ENCODE data around the gene BAG5.
"Not testable (repeated sequence)": the region's sequence is repeated elsewhere in the genome, so short reads cannot be mapped to it uniquely, and the experiment has no call there.

Gene BAG5

DNA sequence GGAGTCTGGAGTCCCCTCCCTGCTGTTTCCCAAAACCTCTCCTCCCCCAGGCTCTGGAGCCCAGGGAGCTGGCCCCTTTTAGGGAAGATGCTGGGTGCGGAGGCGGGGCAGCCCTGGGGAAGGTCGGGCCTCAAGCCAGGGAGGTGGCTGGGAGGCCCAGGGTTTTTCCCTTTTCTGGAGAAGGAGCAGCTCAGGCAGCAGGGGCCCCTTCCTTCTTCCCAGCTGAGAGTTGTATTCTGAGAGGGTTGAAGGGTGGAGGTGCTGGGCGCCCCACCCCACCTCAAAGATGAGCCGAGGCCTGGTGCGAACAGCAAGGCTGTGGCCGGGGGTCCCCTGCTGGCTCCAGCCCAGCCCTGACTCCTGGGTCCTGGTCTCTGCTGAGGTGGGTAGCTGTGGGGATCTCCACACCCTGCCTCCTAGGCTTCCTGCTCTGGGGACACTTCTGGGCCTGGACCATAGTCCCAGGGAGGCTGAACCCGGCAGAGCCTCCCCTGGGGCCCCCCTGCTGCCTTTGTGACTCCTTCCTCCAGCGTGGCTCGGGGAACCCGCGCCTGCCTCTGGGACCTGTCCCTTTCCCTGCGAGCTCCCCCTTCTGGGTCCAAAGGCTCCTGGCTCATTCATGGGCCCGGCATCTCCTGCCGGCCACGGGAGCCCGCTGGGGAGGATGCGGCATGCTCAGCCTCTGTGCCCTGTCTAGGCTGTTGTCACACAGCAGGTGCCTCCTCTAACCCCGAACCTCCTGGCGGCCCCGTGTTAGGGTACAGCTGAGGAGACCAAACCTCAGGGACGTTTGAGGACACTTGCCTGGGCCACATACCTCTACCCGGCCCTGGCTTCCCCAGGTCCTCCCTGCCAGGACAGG lies 29.1 kb downstream of the BAG5 start:
- DNase-seq = no peak

DNA sequence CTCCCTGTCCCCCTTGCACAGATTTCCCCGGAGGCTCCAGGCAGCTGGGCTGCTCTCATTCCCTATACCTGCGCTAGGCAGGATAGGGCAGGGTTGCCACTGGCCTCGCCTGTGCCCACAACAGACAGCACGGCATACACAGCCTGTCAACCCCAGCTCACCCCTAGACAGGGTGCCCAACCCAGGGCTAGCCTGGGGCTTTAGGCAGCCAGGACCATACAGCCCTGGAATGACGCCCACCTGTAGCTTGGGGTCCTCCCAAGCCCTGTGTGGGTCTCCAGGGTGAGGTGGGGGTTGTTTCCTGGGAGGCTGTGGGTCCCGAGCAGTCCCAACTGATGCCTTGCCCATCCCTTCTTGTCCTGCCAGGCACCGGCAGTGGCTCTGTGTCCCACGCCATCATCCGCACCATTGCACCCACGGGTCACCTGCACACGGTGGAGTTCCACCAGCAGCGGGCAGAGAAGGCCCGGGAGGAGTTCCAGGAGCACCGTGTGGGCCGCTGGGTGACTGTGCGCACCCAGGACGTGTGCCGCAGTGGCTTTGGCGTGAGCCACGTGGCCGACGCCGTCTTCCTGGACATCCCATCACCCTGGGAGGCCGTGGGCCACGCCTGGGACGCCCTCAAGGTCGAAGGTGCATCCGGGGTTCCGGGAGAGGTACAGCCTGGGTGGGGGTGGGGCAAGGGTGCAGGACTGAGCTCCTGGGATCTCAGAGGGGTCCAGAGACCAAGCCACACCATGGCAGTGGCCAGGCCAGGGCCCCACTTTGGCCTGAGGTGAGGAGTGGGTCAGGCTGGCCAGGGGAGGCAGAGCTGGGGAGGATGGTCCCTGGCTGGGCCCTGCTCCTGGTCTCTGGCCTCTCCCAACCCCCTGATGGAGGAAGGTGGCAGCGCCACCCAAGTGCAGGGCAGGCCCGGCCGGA lies 30.0 kb downstream of the BAG5 start:
- no peak for DNase-seq

DNA sequence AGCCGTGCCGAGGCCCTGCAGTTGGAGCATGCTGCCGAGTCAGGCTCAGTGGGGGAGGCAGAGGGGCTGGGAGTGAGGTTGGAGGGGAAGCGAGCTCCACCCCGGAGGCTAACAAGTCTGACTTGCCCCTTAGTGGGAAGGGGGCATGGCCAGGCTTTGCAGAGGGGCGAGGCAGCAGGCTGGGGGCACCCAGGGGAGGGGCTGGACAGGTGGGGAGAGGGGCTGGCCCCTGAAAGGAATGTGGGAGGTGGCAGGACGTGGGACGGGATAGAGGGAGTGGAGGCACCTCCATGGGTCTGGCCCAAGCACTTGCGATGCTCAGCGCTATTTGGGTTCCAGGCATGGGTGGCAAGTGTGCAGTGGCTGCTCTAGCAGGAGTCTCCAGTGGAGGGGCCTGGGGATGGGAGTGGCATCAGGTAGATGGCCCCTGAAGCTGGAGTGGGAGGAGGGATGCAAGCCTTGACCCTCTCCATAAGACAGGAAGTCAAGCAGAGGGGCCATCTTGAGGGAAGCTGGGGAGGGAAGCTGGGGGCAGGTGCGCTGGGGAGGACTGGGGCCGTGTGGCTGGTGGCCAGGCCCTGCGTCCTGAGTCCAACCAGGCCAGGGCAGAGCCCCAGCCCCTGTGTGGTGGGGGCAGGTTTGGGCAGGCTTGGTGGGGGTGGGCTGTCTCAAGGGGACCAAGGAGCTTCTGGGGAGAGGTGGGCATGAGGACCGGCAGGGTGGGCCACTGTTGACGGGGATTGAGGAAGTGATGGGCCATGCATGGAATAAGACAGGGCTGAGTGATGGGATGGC lies 30.8 kb downstream of the BAG5 start:
- no peak for DNase-seq

DNA sequence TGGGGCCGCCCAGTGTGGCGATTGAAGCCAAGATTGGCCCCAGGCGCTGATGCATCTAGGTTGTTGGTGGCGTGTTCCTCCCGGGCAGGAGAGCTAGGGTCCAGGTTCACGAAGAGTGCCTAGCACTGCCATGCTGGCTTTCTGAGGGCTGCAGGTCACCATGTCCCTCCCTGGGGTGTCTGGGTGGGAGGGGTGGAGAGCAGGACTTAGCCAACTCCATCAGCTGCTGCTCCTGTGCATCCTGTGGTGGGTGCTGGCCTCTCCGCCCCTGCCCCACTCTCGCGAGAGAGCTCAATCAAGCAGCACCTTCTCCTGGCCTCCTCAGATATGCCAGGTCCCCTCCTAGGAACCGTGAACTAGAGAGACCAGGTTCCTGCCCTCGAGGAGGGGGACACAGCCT lies 31.6 kb downstream of the BAG5 start:
- no peak for DNase-seq

DNA sequence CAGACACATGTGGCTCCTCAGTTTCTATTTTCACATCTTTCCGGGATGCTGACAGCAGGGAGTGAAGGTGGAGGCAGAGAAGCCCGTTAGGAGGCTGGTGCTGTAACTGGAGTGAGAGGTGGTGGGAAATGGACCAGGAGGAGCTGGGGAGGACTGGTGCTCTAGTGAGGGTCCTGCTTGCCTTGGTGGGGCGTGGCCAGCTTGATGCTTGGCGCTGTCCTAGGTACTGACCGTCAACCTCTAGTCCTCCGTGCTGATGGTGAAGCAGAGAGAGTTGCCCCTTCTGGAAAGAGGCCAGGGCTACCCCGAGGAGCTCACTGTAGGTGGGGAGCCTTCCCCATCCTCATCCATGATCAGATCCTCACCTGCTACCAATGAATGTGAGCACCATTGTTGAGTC lies 32.1 kb downstream of the BAG5 start:
- no peak for DNase-seq

DNA sequence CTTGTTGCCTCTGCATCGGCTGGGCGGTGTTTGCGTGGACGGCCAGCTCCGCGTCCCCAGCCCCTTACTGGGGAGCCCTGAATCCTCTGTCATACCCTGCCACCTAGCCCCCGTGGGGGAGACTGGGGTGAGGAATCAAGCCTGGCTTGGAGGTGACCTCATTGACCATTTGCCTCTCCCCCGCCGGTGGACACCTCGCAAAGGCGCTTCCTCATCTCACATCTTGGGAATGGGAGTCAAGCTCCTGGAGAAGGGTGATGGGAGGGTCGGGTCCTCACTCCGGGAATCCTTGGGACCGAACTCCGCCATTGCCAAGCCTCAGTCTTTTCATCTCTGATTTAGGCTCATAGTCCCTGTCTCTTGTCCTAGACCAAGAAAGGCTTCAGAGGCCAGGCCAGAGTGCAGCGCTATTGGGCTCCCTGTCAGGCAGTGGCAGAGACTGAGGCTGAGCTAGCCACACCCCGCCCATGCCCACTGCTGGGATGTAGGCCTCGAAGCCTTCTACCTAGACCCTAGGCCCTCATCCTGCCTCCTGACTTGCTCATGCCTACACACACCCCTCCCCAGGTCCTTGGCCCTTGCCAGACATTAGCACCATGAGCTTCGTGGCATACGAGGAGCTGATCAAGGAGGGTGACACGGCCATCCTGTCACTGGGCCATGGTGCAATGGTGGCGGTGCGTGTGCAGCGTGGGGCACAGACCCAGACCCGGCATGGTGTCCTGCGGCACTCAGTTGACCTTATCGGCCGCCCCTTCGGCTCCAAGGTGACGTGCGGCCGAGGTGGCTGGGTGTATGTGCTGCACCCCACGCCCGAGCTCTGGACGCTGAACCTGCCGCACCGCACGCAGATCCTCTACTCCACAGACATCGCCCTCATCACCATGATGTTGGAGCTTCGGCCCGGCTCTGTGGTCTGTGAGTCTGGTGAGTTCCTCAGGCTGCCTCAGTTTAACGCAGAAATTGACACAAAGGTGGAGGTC lies 32.8 kb downstream of the BAG5 start:
- DNase-seq = no peak

DNA sequence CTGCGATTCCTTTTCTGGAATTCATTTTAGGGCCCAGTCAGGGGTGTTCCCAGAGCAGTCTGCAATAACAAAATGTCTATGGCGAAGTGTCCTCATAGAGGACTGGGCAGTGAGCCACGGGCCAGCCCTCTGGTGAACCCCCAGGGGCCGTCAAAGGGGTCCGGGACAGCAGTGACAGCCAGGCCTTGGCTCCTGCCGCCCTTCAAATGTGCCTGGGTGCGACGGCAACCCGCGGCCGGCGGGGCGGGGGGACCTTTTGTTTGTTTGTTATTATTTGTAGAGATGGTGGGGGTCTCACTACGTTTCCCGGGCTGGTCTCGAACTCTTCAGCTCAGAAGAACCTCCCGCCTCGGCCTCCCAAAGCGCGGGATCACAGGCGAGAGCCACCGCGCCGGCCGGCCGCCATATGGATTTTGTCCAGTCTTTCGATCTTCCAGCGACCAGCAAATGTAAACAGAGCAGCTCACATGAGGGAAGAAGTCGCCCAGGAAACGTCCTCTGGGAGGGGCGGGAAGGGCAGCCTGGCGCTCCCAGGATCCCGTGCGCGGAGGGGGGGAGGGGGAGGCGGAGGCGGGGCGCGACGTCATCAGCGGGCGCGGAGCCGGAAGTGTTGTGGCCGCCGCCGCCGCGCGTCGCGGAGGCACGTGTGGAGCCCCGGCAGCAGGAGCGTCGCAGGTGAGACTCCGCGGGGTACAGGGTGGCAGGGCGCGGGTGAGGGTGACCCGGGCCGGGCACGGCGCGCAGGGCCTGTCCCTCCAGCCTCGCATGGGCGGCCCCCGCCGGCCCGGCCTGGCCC lies 33.7 kb downstream of the BAG5 start, which contains the start of gene TRMT61A:
Gene TRMT61A (plus strand): TSS at position 610 of the 796 bp plus-strand sequence. CDS start 783 bp downstream, outside the sequence.
- DNase-seq = peak; percentile 84

DNA sequence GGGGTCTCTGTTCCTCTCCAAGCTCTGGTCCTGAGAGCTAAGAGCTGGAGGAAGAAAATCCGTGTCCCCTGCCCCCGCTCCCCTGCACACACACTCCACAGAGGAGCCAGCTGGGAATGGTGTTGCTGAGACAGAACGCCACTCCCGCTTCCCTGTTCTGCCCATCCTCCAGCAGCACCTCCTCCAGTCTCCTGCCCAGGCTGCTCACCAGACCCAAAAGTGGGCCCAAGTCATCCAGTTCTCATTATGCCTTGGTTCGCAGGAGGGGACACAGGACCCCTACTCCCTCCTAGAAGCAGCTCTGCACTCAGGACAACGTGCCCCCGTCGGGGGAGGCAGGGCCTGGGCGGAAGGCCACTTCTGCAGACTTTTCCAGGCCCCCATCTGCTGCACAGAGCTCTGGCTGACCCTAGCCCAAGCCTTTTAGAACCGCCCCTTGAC lies 34.3 kb downstream of the BAG5 start:
- no peak for DNase-seq

DNA sequence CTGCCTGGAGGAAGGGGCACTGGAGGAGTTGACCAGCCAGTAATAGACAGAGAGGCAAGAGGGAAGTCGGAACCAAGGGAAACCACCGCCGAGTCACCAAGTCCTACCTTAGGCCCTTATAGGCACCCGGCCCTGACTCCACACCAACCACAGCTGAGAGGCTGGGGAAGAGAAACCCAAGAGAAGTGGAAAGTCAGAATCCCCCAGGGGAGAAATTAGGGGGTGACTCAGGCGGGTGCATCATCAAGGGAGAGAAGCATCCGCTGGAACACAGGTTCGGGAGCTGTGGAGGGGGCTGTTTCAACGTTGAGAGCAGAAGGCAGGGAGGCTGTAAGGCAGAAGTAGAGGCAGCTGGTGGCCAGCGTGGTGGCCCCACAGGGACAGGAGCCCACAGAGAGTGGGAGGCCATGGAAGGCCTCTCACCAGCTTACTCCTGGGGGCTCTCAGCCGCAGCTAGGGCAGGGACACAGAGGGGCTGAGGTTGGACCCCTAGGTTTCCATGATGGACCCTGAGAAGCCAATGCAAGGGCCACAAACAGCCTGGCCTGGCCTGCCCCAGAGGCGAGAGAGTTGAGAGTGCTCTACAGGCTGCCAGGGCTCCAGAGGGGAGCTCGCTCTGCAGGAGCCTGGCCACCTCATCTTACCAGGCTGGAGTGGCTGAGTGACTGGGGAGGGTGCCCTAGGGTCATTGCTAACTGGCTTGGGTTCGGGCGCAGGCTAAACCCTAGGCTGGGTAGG lies 34.9 kb downstream of the BAG5 start:
- no peak for DNase-seq

DNA sequence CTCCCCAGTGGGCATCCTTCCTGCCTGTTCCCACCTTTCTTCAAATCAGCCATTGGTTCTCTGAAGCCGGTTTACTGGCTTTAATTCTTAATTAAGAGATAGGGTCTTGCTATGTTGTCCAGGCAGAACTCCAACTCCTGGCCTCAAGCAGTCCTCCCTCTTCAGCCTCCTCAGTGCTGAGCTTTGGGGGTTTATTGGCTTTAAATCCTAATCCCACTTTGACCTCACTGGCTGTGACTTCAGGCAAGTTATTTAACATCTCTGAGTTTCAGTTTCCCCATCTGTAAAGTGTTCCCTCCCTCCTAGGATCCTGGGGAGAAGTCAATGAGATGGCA lies 35.6 kb downstream of the BAG5 start:
- no peak for DNase-seq

DNA sequence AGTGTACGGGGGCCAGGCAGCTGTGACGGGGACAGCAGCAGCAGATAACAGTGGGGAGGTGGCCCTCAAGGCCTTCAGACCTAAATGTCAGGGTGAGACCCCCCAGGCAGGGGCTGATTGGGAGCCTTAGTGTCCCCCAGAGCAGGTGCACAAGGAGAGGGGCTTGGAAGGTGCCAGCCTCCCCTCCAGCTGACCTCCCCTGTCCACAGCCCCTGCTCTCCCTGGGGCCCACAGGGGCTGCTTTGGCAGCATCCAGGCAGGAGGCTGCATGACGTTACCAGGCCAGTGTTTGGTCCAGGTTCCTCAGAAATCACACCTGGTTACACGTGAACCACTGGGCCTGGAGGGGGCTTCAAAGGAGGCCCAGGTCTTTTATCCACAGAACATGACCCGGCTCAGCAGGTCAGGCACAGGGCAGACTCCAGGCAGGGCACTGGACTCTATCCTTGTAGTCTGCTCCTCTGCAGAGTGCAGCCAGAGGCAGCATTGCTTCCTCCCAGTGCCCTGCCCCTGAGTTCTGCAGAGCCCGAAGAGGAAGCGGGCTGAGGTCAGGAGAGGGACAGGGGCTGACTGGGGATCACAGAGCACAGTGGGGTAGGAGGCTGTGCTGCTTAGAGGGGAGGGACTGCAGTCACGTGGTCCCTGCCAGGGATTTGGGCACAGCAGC lies 36.1 kb downstream of the BAG5 start:
- DNase-seq = no peak

DNA sequence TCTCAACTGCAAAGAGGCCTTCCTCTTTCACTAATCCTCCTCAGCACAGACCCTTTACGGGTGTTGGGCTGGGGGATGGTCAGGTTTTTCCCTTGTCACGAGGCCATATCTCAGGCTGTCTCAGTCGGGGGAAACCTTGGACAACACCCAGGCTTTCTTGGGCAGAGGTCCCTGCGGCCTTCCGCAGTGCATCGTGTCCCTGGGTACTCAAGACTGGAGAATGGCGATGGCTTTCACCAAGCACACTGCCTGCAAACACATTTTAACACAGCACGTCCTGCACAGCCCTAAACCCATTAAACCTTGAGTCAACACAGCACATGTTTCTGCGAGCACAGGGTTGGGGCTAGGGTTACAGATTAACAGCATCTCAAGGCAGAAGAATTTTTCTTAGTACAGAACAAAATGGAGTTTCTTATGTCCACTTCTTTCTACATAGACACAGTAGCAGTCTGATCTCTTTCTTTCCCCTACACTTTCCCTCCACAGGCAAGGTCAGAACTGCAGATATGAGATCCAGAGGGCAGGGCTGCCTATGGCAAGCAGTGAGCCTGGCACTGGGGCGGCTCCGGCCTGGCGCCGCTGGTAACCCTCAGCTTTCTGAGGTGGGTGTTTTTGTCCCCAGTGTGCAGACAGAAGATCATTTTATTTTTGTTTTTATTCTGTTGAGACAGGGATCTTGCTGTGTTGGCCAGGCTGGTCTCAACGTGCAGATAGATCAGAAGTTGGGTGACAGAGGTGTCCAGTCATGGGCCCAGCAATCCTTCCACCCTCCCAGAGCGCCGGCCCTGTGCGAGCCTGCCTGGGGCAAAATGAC lies 36.8 kb downstream of the BAG5 start:
- DNase-seq = not testable (repeated sequence)

DNA sequence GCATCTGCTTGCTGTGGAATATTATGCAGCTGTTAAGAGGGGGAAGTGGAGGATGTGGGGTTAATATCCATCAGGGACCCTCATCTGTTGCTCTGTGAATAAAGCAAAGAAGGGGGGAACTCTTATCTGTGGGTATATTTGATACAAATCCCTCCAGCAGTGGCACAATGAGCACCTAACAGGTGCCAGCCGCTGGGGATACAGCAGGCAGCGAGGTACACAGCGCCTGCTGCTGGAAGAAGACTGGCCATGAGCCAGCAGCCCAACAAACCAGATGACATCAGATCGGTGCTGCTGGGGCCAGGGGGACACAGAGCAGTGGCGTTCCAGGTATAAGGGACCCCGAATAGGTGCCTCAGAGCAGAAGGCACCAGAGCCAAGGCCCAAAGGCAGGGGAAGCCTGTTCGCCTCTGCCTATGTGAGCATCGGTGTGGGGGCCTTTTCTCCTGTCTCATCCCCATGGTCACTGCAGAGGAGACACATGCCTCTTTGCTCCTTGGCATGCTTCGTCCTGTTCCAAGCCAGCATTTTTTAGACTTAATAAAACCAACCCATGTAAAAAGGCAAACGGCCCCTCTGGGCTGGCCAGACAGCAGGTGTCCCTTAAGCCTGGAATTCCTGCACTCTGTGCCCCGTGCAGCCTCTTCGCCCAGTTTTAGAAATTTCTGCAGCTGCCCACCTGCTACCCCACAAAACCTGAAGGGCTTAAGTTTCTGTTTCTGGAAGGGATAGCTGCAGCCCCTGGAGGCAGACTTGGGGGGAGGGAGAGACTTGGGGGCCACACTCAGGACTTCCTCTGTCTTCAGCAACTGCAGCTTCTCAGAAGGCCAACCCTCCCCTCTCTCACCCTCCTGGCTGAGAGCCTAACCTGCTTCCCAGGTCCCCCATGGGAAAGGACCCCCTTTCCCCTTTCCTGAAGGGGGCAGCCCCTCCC lies 38.2 kb downstream of the BAG5 start:
- no peak for DNase-seq

DNA sequence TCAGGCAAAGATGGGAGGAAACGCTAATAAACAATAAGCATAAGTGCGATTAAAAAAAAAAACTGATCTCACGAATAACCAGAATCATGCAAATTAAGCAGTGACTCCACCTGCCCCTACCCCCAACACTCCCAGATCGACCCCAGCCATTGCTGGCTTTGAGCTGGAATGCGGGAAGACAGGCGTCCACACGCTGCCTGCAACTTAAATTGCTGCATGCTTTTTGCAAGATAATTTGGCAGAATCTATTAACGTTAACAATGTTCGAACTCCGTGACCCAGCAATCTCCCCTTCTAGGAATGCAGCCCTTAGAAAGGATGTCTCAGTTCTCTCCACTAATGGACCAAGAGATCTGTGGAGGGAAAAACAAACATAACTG lies 38.9 kb downstream of the BAG5 start:
- DNase-seq = no peak

DNA sequence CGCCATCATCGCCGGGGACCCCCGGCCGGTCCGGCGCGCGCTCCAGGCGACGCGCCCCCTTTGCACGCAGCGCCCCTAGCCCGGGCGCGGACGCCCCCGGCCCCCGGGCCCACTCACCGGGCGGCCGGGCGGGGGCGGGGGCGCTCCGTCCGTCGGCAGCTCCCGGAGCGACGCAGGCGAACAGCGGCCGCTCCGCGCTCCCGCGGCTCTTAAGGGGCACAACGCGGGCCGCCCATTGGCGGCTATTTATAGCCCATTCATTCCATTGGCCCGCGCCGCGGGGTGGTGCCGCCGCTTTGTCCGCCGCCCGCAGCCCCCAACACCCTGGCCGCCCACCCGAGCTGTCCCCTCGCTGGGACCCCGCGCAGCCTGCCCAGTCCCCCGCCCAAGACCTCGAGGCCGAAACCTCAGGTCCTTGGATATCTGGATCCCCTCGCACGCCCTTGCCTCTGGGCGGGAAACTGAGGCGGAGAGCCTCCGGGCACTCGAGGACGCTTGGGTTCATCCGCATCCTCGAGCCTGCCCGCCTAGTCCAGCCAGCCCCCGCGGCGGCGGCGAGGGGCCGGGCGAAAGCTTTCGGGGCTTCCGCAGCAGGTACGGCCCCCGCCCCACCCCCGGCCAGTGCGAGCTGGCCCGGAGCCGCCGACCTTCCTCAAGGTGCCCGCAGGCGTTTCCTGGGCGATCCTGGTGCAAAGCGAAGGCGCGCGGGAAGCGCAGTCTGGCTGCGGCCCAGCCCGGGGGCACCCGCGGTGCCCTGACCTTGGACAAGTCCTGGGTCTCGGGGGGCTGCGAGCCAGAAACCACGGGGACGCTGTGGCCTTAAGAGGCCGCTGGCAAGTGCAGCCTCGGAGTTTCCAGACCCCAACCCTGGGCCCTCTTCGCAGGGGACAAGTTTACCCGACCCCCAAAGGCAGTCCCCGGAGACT lies 39.5 kb downstream of the BAG5 start, which contains the start of gene CKB:
Gene CKB (minus strand): TSS at position 182 of the 926 bp plus-strand sequence. CDS start 337 bp downstream, outside the sequence.
- DNase-seq = no peak

DNA sequence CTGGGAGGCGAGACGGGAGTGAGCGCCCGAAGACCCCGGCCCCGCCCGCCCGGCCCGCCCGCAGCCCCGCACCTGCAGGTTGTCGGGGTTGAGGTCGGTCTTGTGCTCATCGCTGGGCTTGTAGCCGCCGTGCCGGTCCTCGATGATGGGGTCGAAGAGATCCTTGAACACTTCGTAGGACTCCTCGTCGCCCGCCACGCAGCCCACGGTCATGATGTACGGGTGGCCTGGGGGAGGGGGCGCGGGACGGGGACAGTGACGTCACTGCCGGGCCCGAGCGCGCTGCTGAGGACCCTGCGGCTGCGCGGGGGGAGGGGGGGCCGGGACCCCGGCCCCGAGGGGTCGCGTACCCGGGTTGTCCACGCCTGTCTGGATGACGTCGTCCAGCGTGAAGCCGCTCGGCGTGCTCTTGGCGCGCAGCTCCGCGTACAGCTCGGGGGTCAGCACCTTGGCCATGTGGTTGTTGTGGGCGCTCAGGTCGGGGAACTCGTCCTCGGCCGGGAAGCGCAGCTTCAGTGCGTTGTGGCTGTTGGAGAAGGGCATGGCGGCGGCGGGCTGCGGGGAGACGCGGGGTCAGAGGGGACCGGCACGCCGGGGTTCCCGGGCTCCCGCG lies 40.4 kb downstream of the BAG5 start:
- peak; percentile 43 for DNase-seq
